Measurements from ENCODE around the gene MAPRE3.

- TF ChIP-seq, protein P1, sequence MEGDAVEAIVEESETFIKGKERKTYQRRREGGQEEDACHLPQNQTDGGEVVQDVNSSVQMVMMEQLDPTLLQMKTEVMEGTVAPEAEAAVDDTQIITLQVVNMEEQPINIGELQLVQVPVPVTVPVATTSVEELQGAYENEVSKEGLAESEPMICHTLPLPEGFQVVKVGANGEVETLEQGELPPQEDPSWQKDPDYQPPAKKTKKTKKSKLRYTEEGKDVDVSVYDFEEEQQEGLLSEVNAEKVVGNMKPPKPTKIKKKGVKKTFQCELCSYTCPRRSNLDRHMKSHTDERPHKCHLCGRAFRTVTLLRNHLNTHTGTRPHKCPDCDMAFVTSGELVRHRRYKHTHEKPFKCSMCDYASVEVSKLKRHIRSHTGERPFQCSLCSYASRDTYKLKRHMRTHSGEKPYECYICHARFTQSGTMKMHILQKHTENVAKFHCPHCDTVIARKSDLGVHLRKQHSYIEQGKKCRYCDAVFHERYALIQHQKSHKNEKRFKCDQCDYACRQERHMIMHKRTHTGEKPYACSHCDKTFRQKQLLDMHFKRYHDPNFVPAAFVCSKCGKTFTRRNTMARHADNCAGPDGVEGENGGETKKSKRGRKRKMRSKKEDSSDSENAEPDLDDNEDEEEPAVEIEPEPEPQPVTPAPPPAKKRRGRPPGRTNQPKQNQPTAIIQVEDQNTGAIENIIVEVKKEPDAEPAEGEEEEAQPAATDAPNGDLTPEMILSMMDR (IDR thresholded peaks at IDR 0.05): no peak
- TF ChIP-seq POLR2A (IDR thresholded peaks at IDR 0.05): no peak
Observed at GRCh38 chr2:26941486-26941885, 29.0 kb upstream of the MAPRE3 start.
